PC-3 (cell line): ENCODE results near the gene TAF1L. TPM values are rescaled to one million over a fixed set of nuclear protein-coding genes. Genes with fewer than 3 reads are reported as not detected.
"Not testable (repeated sequence)": the region's sequence is repeated elsewhere in the genome, so short reads cannot be mapped to it uniquely, and the experiment has no call there.

ENCODE experiments used
- ATAC-seq: fragments of 200-7000 bp; cut with Tn5 transposase; 2 replicates; pipeline ENCODE4 v1.9.1; 2020; ENCODE audit warnings: mild to moderate bottlenecking, moderate library complexity
- BruUV-seq: library from RNA; stranded (reverse); fragments of 400-500 nt; replicated peaks from 2 replicates; lab custom pipeline; 2021; lab: Mats Ljungman, UMichigan
- CTCF ChIA-PET: fragments of 300-600 bp; sonication (Branson Sonifier 250); formaldehyde crosslinking; loops from one replicate; lab custom pipeline; 2022; ENCODE audit warnings: antibody characterized with exemption; lab: Charles Lee
- POLR2A ChIA-PET: fragments of 300-600 bp; sonication (Branson Sonifier 250); formaldehyde crosslinking; loops from one replicate; lab custom pipeline; 2022; ENCODE audit warnings: antibody characterized with exemption; ENCODE audit not compliant: unreplicated experiment; lab: Charles Lee
- DNase-seq: peaks from one replicate; pipeline ENCODE4 v3.0.0-alpha.2; 2015
- H2AFZ ChIP-seq: fragments of 300-600 bp; sonication (generic); 2 replicates; pipeline ENCODE4 v1.6.0; 2016; ENCODE audit warnings: antibody characterized with exemption, low read length
- H3F3A ChIP-seq: fragments of 300-600 bp; sonication (generic); one replicate; pipeline ENCODE4 v1.6.0; 2017; ENCODE audit warnings: antibody characterized with exemption, low read length, control low read depth, mild to moderate bottlenecking; ENCODE audit not compliant: unreplicated experiment
- H3K27ac ChIP-seq: fragments of 300-600 bp; sonication (generic); 2 replicates; pipeline ENCODE4 v1.5.1; 2016; ENCODE audit warnings: mild to moderate bottlenecking, low read length
- H3K27me3 ChIP-seq: fragments of 300-600 bp; sonication (generic); 2 replicates; pipeline ENCODE4 v1.6.1; 2016; ENCODE audit warnings: low read length, mixed read lengths
- H3K36me3 ChIP-seq: fragments of 300-600 bp; sonication (generic); 2 replicates; pipeline ENCODE4 v1.6.1; 2016; ENCODE audit warnings: low read depth, mixed run types, low read length, mixed read lengths
- H3K4me1 ChIP-seq: fragments of 300-600 bp; sonication (generic); 2 replicates; pipeline ENCODE4 v1.5.1; 2016; ENCODE audit warnings: low read length; ENCODE audit not compliant: insufficient read depth
- H3K4me2 ChIP-seq: fragments of 300-600 bp; sonication (generic); 2 replicates; pipeline ENCODE4 v1.6.0; 2016; ENCODE audit warnings: low read length
- H3K4me3 ChIP-seq: fragments of 300-600 bp; sonication (generic); 2 replicates; pipeline ENCODE4 v1.5.1; 2016; ENCODE audit warnings: mild to moderate bottlenecking, low read length, mixed read lengths
- H3K79me2 ChIP-seq: fragments of 300-600 bp; sonication (generic); 2 replicates; pipeline ENCODE4 v1.6.1; 2017; ENCODE audit warnings: low read length, mixed read lengths
- H3K9ac ChIP-seq: fragments of 300-600 bp; sonication (generic); 2 replicates; pipeline ENCODE4 v1.6.0; 2016; ENCODE audit warnings: mild to moderate bottlenecking, low read length
- H3K9me2 ChIP-seq: fragments of 300-600 bp; sonication (generic); replicated peaks from 2 replicates; pipeline ENCODE4 v1.6.1; 2016; ENCODE audit warnings: mixed run types, low read length, mixed read lengths
- H3K9me3 ChIP-seq: fragments of 300-600 bp; sonication (generic); 2 replicates; pipeline ENCODE4 v1.6.1; 2016; ENCODE audit warnings: low read length, mixed read lengths
- H4K20me1 ChIP-seq: fragments of 300-600 bp; sonication (generic); 2 replicates; pipeline ENCODE4 v1.6.1; 2016; ENCODE audit warnings: low read length, mixed read lengths
- EZH2 ChIP-seq: fragments of 300-600 bp; sonication (generic); IDR thresholded peaks from one replicate; pipeline ENCODE4 v1.6.1; 2017; ENCODE audit warnings: antibody characterized with exemption, mild to moderate bottlenecking, low read length; ENCODE audit not compliant: unreplicated experiment
- EZH2phosphoT487 ChIP-seq: fragments of 300-600 bp; sonication (generic); IDR thresholded peaks from 2 replicates; pipeline ENCODE4 v1.6.1; 2018; ENCODE audit warnings: mild to moderate bottlenecking, antibody characterized with exemption, low read length, borderline replicate concordance
- intact Hi-C: fragments of 100-400 bp; cut with micrococcal nuclease; formaldehyde crosslinking; loops from 2 replicates; pipeline ENCODE4 v1.9.0; 2023
- total RNA-seq: library from RNA; depleted of rRNA; stranded (reverse); fragments of >200 nt; gene quantifications from 2 replicates; pipeline ENCODE4 v1.2.3, GENCODE V29; 2014
- TF ChIP-seq, protein P1 (sequence below): fragments of 300-600 bp; sonication (generic); conservative IDR thresholded peaks from 2 replicates; pipeline ENCODE4 v1.5.1; 2017; ENCODE audit warnings: antibody characterized with exemption, low read depth, mild to moderate bottlenecking, low read length

The TAF1L gene
- total RNA-seq, 1 experiment from 2014 or later, result not detected

DNA sequence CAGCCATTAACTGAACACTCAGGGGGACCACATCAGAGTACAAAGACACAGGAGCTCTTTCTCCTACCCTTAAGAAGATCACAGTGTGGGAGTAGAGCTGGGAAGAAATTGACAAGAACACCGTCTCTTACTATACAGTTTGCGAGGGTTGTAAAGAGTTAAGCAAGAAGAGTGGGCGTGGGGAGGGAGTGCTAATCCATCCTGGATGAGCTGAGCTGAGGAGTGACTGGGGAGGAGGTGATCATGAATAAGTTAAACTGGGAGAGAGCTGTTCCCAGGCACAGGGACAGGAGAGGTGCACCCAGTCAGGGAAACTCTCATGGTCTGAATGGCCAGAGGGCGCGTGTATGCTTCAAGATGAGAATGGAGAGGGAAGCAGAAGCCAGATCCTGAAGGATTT is 17.2 kb downstream of the TAF1L start:
- Histone ChIP-seq H3K4me3 (no peak overlapping the region), H3K9me2 (no peaks in the 10 kb centered on the region), H3K27me3 (peaks cover 33% of the 10 kb centered on the region), H2AFZ (no peak overlapping the region), H3K27ac (no peak overlapping the region), H3K36me3 (no peaks in the 10 kb centered on the region), H3K4me2 (no peak overlapping the region), H3K79me2 (no peaks in the 10 kb centered on the region), H3F3A (no peaks in the 10 kb centered on the region), H3K9ac (no peak overlapping the region), H4K20me1 (no peaks in the 10 kb centered on the region), H3K9me3 (no peaks in the 10 kb centered on the region), H3K4me1 (no peaks in the 10 kb centered on the region)
- no TSS peak for BruUV-seq
- POLR2A ChIA-PET, result interaction anchor here (0.6 kb wide), 1 partner anchor 75 kb away, joined by 3 read pairs; no protein-coding TSS in a partner anchor
- no peak for ATAC-seq
- DNase-seq, result no peak
- CTCF ChIA-PET, result no interaction called here
- TF ChIP-seq EZH2phosphoT487 (no peak), EZH2 (no peak)
- TF ChIP-seq, protein P1, sequence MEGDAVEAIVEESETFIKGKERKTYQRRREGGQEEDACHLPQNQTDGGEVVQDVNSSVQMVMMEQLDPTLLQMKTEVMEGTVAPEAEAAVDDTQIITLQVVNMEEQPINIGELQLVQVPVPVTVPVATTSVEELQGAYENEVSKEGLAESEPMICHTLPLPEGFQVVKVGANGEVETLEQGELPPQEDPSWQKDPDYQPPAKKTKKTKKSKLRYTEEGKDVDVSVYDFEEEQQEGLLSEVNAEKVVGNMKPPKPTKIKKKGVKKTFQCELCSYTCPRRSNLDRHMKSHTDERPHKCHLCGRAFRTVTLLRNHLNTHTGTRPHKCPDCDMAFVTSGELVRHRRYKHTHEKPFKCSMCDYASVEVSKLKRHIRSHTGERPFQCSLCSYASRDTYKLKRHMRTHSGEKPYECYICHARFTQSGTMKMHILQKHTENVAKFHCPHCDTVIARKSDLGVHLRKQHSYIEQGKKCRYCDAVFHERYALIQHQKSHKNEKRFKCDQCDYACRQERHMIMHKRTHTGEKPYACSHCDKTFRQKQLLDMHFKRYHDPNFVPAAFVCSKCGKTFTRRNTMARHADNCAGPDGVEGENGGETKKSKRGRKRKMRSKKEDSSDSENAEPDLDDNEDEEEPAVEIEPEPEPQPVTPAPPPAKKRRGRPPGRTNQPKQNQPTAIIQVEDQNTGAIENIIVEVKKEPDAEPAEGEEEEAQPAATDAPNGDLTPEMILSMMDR, result no peak
- intact Hi-C loops, result no loop called here

DNA sequence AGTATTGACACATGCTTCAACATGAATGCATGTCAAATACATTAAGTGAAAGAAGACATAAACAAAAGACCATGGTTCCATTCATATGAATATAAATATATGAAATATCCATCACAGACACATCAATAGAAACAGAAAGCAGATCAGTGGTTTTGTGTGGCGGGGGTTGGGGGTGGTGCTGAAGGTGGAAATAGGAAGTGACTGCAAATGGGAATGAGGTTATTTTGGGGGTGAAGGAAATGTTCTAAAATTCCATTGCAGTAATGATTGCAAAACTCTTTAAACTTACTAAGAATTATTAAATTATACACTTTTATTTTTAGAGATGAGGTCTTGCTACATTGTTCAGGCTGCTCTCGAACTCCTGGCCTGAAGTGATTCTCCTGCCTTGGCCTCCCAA is 28.7 kb downstream of the TAF1L start:
- H3K27ac ChIP-seq, result no peak overlapping the region
- no peaks in the 10 kb centered on the region for H3F3A ChIP-seq
- intact Hi-C loops, result no loop called here
- H3K9ac ChIP-seq, result no peak overlapping the region
- H2AFZ ChIP-seq, result no peak overlapping the region
- ATAC-seq (no peak), DNase-seq (no peak)
- no peak for TF ChIP-seq EZH2phosphoT487
- TF ChIP-seq, protein P1, result no peak
- TF ChIP-seq EZH2, result no peak
- no peak overlapping the region for H3K4me2 ChIP-seq
- CTCF ChIA-PET, result no interaction called here
- no peaks in the 10 kb centered on the region for H4K20me1 ChIP-seq
- H3K79me2 ChIP-seq, result no peaks in the 10 kb centered on the region
- BruUV-seq, result no TSS peak
- no peaks in the 10 kb centered on the region for H3K36me3 ChIP-seq
- no peaks in the 10 kb centered on the region for H3K27me3 ChIP-seq
- no peak overlapping the region for H3K4me3 ChIP-seq
- no peaks in the 10 kb centered on the region for H3K9me3 ChIP-seq
- H3K4me1 ChIP-seq, result peaks cover 9% of the 10 kb centered on the region
- no peaks in the 10 kb centered on the region for H3K9me2 ChIP-seq
- POLR2A ChIA-PET, result no interaction called here

DNA sequence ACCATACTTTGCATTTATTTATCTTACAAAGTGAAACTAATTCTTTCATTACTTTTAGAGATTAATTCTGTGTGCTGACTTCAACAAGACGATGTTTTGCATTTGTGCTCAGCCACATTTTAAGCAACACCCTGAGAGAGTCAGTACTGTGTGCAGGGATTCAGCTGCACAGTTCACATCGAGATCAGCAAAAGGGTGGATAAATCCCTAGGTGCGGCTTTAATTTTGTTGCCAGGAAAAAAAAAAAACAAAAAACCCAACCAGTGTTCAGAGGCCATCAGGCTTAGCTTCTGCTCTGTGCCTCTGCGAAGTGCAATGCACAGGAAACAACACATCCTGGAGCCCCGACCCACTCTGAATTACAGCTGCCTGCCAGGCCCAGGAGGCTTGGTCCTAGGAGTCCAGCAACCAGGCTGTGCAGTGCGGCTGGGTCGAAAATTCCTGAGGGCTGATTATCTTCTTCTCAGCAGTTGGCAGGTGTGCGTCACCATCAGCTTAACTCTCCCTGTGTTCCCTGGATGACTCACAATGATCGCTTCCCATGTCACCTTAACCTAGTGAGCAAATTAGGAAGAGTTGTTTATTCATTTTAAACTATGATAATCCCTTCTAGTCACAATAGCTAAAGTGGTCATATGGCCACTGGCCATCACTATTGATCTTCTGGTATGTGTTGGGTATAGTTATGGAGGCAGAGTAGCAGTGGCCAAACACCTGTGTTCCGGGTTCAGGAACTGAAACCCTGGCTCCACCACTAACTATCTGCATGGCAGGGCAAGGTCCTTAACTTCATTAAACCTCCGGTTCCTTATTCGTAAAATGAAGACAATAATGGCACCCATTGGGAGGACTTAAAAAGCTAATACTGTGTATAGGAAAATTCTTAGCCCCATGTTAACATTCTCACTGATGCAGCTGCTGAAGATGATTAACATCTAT is 31.3 kb downstream of the TAF1L start:
- ChIA-PET CTCF (no interaction called here), POLR2A (no interaction called here)
- peak overlapping the region; percentile 86 for H3K27ac ChIP-seq
- no peaks in the 10 kb centered on the region for H4K20me1 ChIP-seq
- H3K9me2 ChIP-seq, result no peaks in the 10 kb centered on the region
- H3K4me2 ChIP-seq, result peak overlapping the region; percentile 82
- peak; percentile 91 for DNase-seq
- H3K27me3 ChIP-seq, result no peaks in the 10 kb centered on the region
- H3K79me2 ChIP-seq, result no peaks in the 10 kb centered on the region
- H2AFZ ChIP-seq, result peak overlapping the region; percentile 60; the same call in 1 of the 2 replicates
- peak overlapping the region; percentile 54; the same call in 1 of the 2 replicates for H3K4me3 ChIP-seq
- H3K36me3 ChIP-seq, result no peaks in the 10 kb centered on the region
- peak; percentile 100 for ATAC-seq
- no peaks in the 10 kb centered on the region for H3K9me3 ChIP-seq
- H3K4me1 ChIP-seq, result peaks cover 9% of the 10 kb centered on the region
- intact Hi-C loops, result no loop called here
- no peaks in the 10 kb centered on the region for H3F3A ChIP-seq
- H3K9ac ChIP-seq, result peak overlapping the region; percentile 64
- TF ChIP-seq, protein P1, result no peak
- no peak for TF ChIP-seq EZH2
- no peak for TF ChIP-seq EZH2phosphoT487
- BruUV-seq, result no TSS peak

DNA sequence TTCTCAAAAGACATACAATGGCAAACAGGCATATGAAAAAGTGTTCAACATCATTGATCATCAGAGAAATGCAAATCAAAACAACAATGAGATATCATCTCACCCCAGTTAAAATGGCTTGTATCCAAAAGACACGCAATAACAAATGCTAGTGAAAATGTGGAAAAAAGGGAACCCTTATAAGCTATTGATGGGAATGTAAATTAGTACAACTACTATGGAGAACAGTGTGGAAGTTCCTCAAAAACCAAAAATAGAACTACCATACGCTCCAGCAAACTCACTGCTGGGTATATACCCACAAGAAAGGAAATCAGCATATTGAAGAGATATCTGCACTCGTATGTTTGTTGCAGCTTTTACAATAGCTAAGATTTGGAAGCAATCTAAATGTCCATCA is 36.4 kb downstream of the TAF1L start:
- H3K4me1 ChIP-seq, result peaks cover 11% of the 10 kb centered on the region
- H3F3A ChIP-seq, H4K20me1 ChIP-seq, H2AFZ ChIP-seq, DNase-seq, CTCF ChIA-PET, H3K27ac ChIP-seq, BruUV-seq, H3K27me3 ChIP-seq, H3K9me3 ChIP-seq, H3K4me2 ChIP-seq, H3K36me3 ChIP-seq, H3K9ac ChIP-seq, POLR2A ChIA-PET, ATAC-seq, H3K79me2 ChIP-seq, H3K9me2 ChIP-seq, H3K4me3 ChIP-seq, intact Hi-C loops: not testable (repeated sequence)
